Measurements from ENCODE around the gene SHMT1.
"Not testable (repeated sequence)": the region's sequence is repeated elsewhere in the genome, so short reads cannot be mapped to it uniquely, and the experiment has no call there.

The SHMT1 gene

GRCh38 chr17:18309202-18309601 lies 54.1 kb downstream of the SHMT1 start:
- no peak overlapping the region for H3K27ac ChIP-seq (ENCODE audit: low read length)
- H3K4me1 ChIP-seq (ENCODE audit: control insufficient read depth, low read depth, low read length): peaks cover 6% of the 10 kb centered on the region
- no peak overlapping the region for H3K4me3 ChIP-seq (ENCODE audit: low read length)
- no peaks in the 10 kb centered on the region for H3K9me3 ChIP-seq (ENCODE audit: control insufficient read depth, low read depth, low read length)
- no peaks in the 10 kb centered on the region for H3K27me3 ChIP-seq (ENCODE audit: control insufficient read depth, insufficient read depth, low read length)
- H3K36me3 ChIP-seq (ENCODE audit: control insufficient read depth, low read depth, low read length): peaks cover 59% of the 10 kb centered on the region
- H3K9ac ChIP-seq (ENCODE audit: low read length): no peak overlapping the region

GRCh38 chr17:18303206-18303605 lies 60.1 kb downstream of the SHMT1 start:
- not testable (repeated sequence) for H3K4me3 ChIP-seq (ENCODE audit: low read length); H3K9ac ChIP-seq (ENCODE audit: low read length); H3K27me3 ChIP-seq (ENCODE audit: control insufficient read depth, insufficient read depth, low read length); H3K9me3 ChIP-seq (ENCODE audit: control insufficient read depth, low read depth, low read length); H3K27ac ChIP-seq (ENCODE audit: low read length); H3K4me1 ChIP-seq (ENCODE audit: control insufficient read depth, low read depth, low read length)
- H3K36me3 ChIP-seq (ENCODE audit: control insufficient read depth, low read depth, low read length): peaks cover 81% of the 10 kb centered on the region

GRCh38 chr17:18300725-18301480 lies 62.4 kb downstream of the SHMT1 start:
- H3K27ac ChIP-seq (ENCODE audit: low read length): no peak overlapping the region

GRCh38 chr17:18298061-18298460 lies 65.3 kb downstream of the SHMT1 start:
- H3K36me3 ChIP-seq (ENCODE audit: control insufficient read depth, low read depth, low read length): peaks cover 49% of the 10 kb centered on the region
- H3K27ac ChIP-seq (ENCODE audit: low read length); H3K27me3 ChIP-seq (ENCODE audit: control insufficient read depth, insufficient read depth, low read length): not testable (repeated sequence)

More at GRCh38 chr17:18300725-18301480, 62.4 kb downstream of the SHMT1 start:
- Histone ChIP-seq H3K9me3 (ENCODE audit: control insufficient read depth, low read depth, low read length) (no peaks in the 10 kb centered on the region), H3K9ac (ENCODE audit: low read length) (no peak overlapping the region), H3K27me3 (ENCODE audit: control insufficient read depth, insufficient read depth, low read length) (no peaks in the 10 kb centered on the region), H3K4me1 (ENCODE audit: control insufficient read depth, low read depth, low read length) (no peaks in the 10 kb centered on the region), H3K36me3 (ENCODE audit: control insufficient read depth, low read depth, low read length) (peaks cover 64% of the 10 kb centered on the region), H3K4me3 (ENCODE audit: low read length) (no peak overlapping the region)

GRCh38 chr17:18291718-18292540 lies 71.4 kb downstream of the SHMT1 start:
- Histone ChIP-seq H3K27ac (ENCODE audit: low read length) (no peak overlapping the region), H3K27me3 (ENCODE audit: control insufficient read depth, insufficient read depth, low read length) (no peaks in the 10 kb centered on the region), H3K4me1 (ENCODE audit: control insufficient read depth, low read depth, low read length) (no peaks in the 10 kb centered on the region), H3K9me3 (ENCODE audit: control insufficient read depth, low read depth, low read length) (no peaks in the 10 kb centered on the region), H3K36me3 (ENCODE audit: control insufficient read depth, low read depth, low read length) (peaks cover 54% of the 10 kb centered on the region), H3K9ac (ENCODE audit: low read length) (no peak overlapping the region), H3K4me3 (ENCODE audit: low read length) (no peak overlapping the region)

More at GRCh38 chr17:18298061-18298460, 65.3 kb downstream of the SHMT1 start:
- not testable (repeated sequence) for H3K4me3 ChIP-seq (ENCODE audit: low read length); H3K9me3 ChIP-seq (ENCODE audit: control insufficient read depth, low read depth, low read length); H3K9ac ChIP-seq (ENCODE audit: low read length); H3K4me1 ChIP-seq (ENCODE audit: control insufficient read depth, low read depth, low read length)

GRCh38 chr17:18285296-18285695 lies 78.1 kb downstream of the SHMT1 start:
- Histone ChIP-seq H3K27me3 (ENCODE audit: control insufficient read depth, insufficient read depth, low read length) (no peaks in the 10 kb centered on the region), H3K4me3 (ENCODE audit: low read length) (no peak overlapping the region), H3K4me1 (ENCODE audit: control insufficient read depth, low read depth, low read length) (no peaks in the 10 kb centered on the region), H3K9ac (ENCODE audit: low read length) (no peak overlapping the region), H3K9me3 (ENCODE audit: control insufficient read depth, low read depth, low read length) (no peaks in the 10 kb centered on the region), H3K27ac (ENCODE audit: low read length) (no peak overlapping the region), H3K36me3 (ENCODE audit: control insufficient read depth, low read depth, low read length) (peaks cover 73% of the 10 kb centered on the region)

GRCh38 chr17:18281788-18282187 lies 81.6 kb downstream of the SHMT1 start:
- Histone ChIP-seq H3K27ac (ENCODE audit: low read length) (no peak overlapping the region), H3K36me3 (ENCODE audit: control insufficient read depth, low read depth, low read length) (peaks cover 78% of the 10 kb centered on the region), H3K4me1 (ENCODE audit: control insufficient read depth, low read depth, low read length) (no peaks in the 10 kb centered on the region), H3K4me3 (ENCODE audit: low read length) (no peak overlapping the region), H3K9ac (ENCODE audit: low read length) (no peak overlapping the region), H3K27me3 (ENCODE audit: control insufficient read depth, insufficient read depth, low read length) (no peaks in the 10 kb centered on the region), H3K9me3 (ENCODE audit: control insufficient read depth, low read depth, low read length) (no peaks in the 10 kb centered on the region)

GRCh38 chr17:18280766-18281371 lies 82.5 kb downstream of the SHMT1 start:
- H3K4me3 ChIP-seq (ENCODE audit: low read length): no peak overlapping the region
- H3K9me3 ChIP-seq (ENCODE audit: control insufficient read depth, low read depth, low read length): no peaks in the 10 kb centered on the region
- H3K27ac ChIP-seq (ENCODE audit: low read length): no peak overlapping the region
- peaks cover 82% of the 10 kb centered on the region for H3K36me3 ChIP-seq (ENCODE audit: control insufficient read depth, low read depth, low read length)
- no peaks in the 10 kb centered on the region for H3K4me1 ChIP-seq (ENCODE audit: control insufficient read depth, low read depth, low read length)
- H3K27me3 ChIP-seq (ENCODE audit: control insufficient read depth, insufficient read depth, low read length): no peaks in the 10 kb centered on the region
- H3K9ac ChIP-seq (ENCODE audit: low read length): no peak overlapping the region

- H3K36me3 ChIP-seq (ENCODE audit: control insufficient read depth, low read depth, low read length): peaks cover 77% of the 10 kb centered on the region
- H3K9me3 ChIP-seq (ENCODE audit: control insufficient read depth, low read depth, low read length): no peaks in the 10 kb centered on the region
- no peak overlapping the region for H3K9ac ChIP-seq (ENCODE audit: low read length)
- H3K4me3 ChIP-seq (ENCODE audit: low read length): no peak overlapping the region
- H3K27me3 ChIP-seq (ENCODE audit: control insufficient read depth, insufficient read depth, low read length): no peaks in the 10 kb centered on the region
- no peaks in the 10 kb centered on the region for H3K4me1 ChIP-seq (ENCODE audit: control insufficient read depth, low read depth, low read length)
- no peak overlapping the region for H3K27ac ChIP-seq (ENCODE audit: low read length)
These were observed 83.1 kb downstream of the SHMT1 start for GRCh38 chr17:18280249-18280648.

GRCh38 chr17:18278867-18279266 lies 84.5 kb downstream of the SHMT1 start:
- Histone ChIP-seq H3K9me3 (ENCODE audit: control insufficient read depth, low read depth, low read length) (no peaks in the 10 kb centered on the region), H3K4me3 (ENCODE audit: low read length) (no peak overlapping the region), H3K9ac (ENCODE audit: low read length) (no peak overlapping the region), H3K27me3 (ENCODE audit: control insufficient read depth, insufficient read depth, low read length) (no peaks in the 10 kb centered on the region), H3K36me3 (ENCODE audit: control insufficient read depth, low read depth, low read length) (peaks cover 76% of the 10 kb centered on the region), H3K27ac (ENCODE audit: low read length) (no peak overlapping the region), H3K4me1 (ENCODE audit: control insufficient read depth, low read depth, low read length) (no peaks in the 10 kb centered on the region)

Data from iPS-18a (cell line).